PC-9 (cell line): ENCODE measurements around the gene AP5B1.
"Not testable (repeated sequence)": the region's sequence is repeated elsewhere in the genome, so short reads cannot be mapped to it uniquely, and the experiment has no call there.

Source experiments
- CTCF ChIP-seq: fragments of 200-600 bp; sonication (generic); conservative IDR thresholded peaks from 2 replicates; pipeline ENCODE4 v1.6.1; 2017; ENCODE audit warnings: mixed run types, antibody characterized with exemption, mild to moderate bottlenecking, moderate library complexity
- EZH2 ChIP-seq: fragments of 200-600 bp; sonication (generic); IDR thresholded peaks from 2 replicates; pipeline ENCODE4 v1.8.0; 2017; ENCODE audit warnings: antibody characterized with exemption, low read depth

GRCh38 chr11:65762816-65763215, 18.0 kb downstream of the AP5B1 start:
- TF ChIP-seq CTCF, EZH2: not testable (repeated sequence)
